GM19025 (cell line): ENCODE results near the gene EPHA7.

Experiments
- ATAC-seq: cut with Tn5 transposase; IDR thresholded peaks from one replicate; pipeline ENCODE4 v1.9.1; 2021; ENCODE audit warnings: mild to moderate bottlenecking, low read depth, moderate library complexity; ENCODE audit not compliant: unreplicated experiment

Gene EPHA7

GRCh38 chr6:93266116-93266817 is 153.1 kb downstream of the EPHA7 start:
- no peak for ATAC-seq

- no peak for ATAC-seq
Observed at GRCh38 chr6:93260881-93261280, 158.5 kb downstream of the EPHA7 start.

GRCh38 chr6:93259332-93259731 is 160.0 kb downstream of the EPHA7 start:
- no peak for ATAC-seq

GRCh38 chr6:93252930-93253329 is 166.4 kb downstream of the EPHA7 start:
- ATAC-seq = no peak

- no peak for ATAC-seq
Observed at GRCh38 chr6:93248631-93249030, 170.7 kb downstream of the EPHA7 start.

GRCh38 chr6:93243231-93243778 is 176.1 kb downstream of the EPHA7 start:
- ATAC-seq = no peak

- ATAC-seq = no peak
Observed at GRCh38 chr6:93242049-93242448, 177.3 kb downstream of the EPHA7 start.

- no peak for ATAC-seq
Observed at GRCh38 chr6:93238632-93239031, 180.7 kb downstream of the EPHA7 start.

GRCh38 chr6:93235775-93236174 is 183.6 kb downstream of the EPHA7 start:
- ATAC-seq = no peak

GRCh38 chr6:93226822-93227221 is 192.5 kb downstream of the EPHA7 start:
- ATAC-seq = no peak

- ATAC-seq = no peak
Observed at GRCh38 chr6:93222071-93222851, 197.1 kb downstream of the EPHA7 start.

- ATAC-seq = no peak
Observed at GRCh38 chr6:93219447-93219846, 199.9 kb downstream of the EPHA7 start.

GRCh38 chr6:93218096-93218495 is 201.3 kb downstream of the EPHA7 start:
- no peak for ATAC-seq

GRCh38 chr6:93213028-93213427 is 206.3 kb downstream of the EPHA7 start:
- no peak for ATAC-seq

GRCh38 chr6:93210908-93211307 is 208.5 kb downstream of the EPHA7 start:
- no peak for ATAC-seq

GRCh38 chr6:93209358-93209757 is 210.0 kb downstream of the EPHA7 start:
- no peak for ATAC-seq

GRCh38 chr6:93196406-93196970 is 222.9 kb downstream of the EPHA7 start:
- no peak for ATAC-seq

- ATAC-seq = no peak
Observed at GRCh38 chr6:93194480-93194879, 224.9 kb downstream of the EPHA7 start.

GRCh38 chr6:93193868-93194267 is 225.5 kb downstream of the EPHA7 start:
- no peak for ATAC-seq
